ENCODE data around the gene SLC9C1. TPM values are rescaled to one million over a fixed set of nuclear protein-coding genes. Genes with fewer than 3 reads are reported as not detected.

Gene SLC9C1
- total and polyA plus RNA-seq, 2 of the 4 experiments (the other 2 are of a cell fraction): not detected

GRCh38 chr3:112149136-112149535 lies 144.9 kb downstream of the SLC9C1 start:
- no peak overlapping the region for H3K14ac ChIP-seq (replicated peaks; ENCODE audit: low read depth, low read length)
- ATAC-seq (ENCODE audit: low read depth): no peak
- BruUV-seq (replicated peaks): no TSS peak
- H3K4me2 ChIP-seq (ENCODE audit: low read depth, low read length): no peak overlapping the region
- no peak for DNase-seq
- no peaks in the 10 kb centered on the region for H3K27me3 ChIP-seq (ENCODE audit: control insufficient read depth, insufficient read depth, low read length)
- no peak overlapping the region for H2AK5ac ChIP-seq (ENCODE audit: low read depth, low read length)
- H3K56ac ChIP-seq (ENCODE audit: extremely low read depth, insufficient read depth, low read length): no peak overlapping the region
- no peaks in the 10 kb centered on the region for H3K36me3 ChIP-seq (ENCODE audit: control insufficient read depth, insufficient read depth, low read length)
- WGBS, 2 experiments (ENCODE audit: extremely low coverage in 2 of 2, insufficient read length in 1 of 2): no CpG with 5 or more reads among the region's 1 CpG
- no peak overlapping the region for H3K9ac ChIP-seq (ENCODE audit: low read depth, low read length)
- H3K9me1 ChIP-seq (ENCODE audit: insufficient read depth, low read length): no peaks in the 10 kb centered on the region
- no peak overlapping the region for H4K8ac ChIP-seq (ENCODE audit: low read depth in 2 of 2, low read length in 2 of 2)
- no peak overlapping the region for H2AK9ac ChIP-seq (replicated peaks; ENCODE audit: low read depth, low read length, poor library complexity)
- no peak overlapping the region for H4K91ac ChIP-seq (ENCODE audit: insufficient read depth, low read depth, low read length)
- no peak overlapping the region for H3K23ac ChIP-seq (ENCODE audit: low read depth, low read length)
- no peaks in the 10 kb centered on the region for H4K20me1 ChIP-seq (ENCODE audit: insufficient read depth, low read length)
- dilution Hi-C loops (cut with HindIII; ENCODE audit: low sequenced_read_pairs, unreplicated experiment): no loop called here
- H2BK15ac ChIP-seq (ENCODE audit: low read depth, low read length): no peak overlapping the region
- no peak overlapping the region for H3K4ac ChIP-seq (ENCODE audit: low read depth, low read length)
- H2BK5ac ChIP-seq (ENCODE audit: low read depth, low read length, poor library complexity, severe bottlenecking): no peak overlapping the region
- H2BK120ac ChIP-seq (ENCODE audit: low read depth, low read length): no peak overlapping the region
- H4K5ac ChIP-seq (ENCODE audit: low read depth, low read length): no peak overlapping the region
- no peaks in the 10 kb centered on the region for H3K79me1 ChIP-seq (ENCODE audit: low read depth in 1 of 2, low read length in 2 of 2)
- ChIA-PET CTCF (no interaction called here), POLR2A (ENCODE audit: unreplicated experiment) (no interaction called here)
- no peaks in the 10 kb centered on the region for H3K4me1 ChIP-seq (ENCODE audit: control insufficient read depth, insufficient read depth, low read length)
- peaks cover 5% of the 10 kb centered on the region; the same call in 1 of the 2 replicates for H3K9me3 ChIP-seq (ENCODE audit: control insufficient read depth, insufficient read depth, low read length)
- H3K27ac ChIP-seq (ENCODE audit: insufficient read depth, low read length): no peak overlapping the region
- in situ Hi-C loops (cut with MboI; ENCODE audit: low sequenced_read_pairs): loop anchor here (25.0 kb wide), 1 partner anchor 363 kb away; no protein-coding TSS in a partner anchor
- H2BK20ac ChIP-seq (ENCODE audit: low read depth, low read length): no peak overlapping the region
- H3K18ac ChIP-seq (ENCODE audit: low read depth, low read length): no peak overlapping the region
- H3K4me3 ChIP-seq (ENCODE audit: insufficient read depth, low read depth, low read length): no peak overlapping the region
- no peak overlapping the region for H2AFZ ChIP-seq (replicated peaks; ENCODE audit: low read length, poor library complexity)
- TF ChIP-seq SMC3 (IDR thresholded peaks at IDR 0.05; ENCODE audit: low read depth, low read length) (no peak), CHD1 (IDR thresholded peaks at IDR 0.05; ENCODE audit: low read depth, low read length) (no peak), BHLHE40 (IDR thresholded peaks at IDR 0.05; ENCODE audit: low read depth, low read length) (no peak), RAD21 (IDR thresholded peaks at IDR 0.05; ENCODE audit: low read length) (no peak), ELK1 (IDR thresholded peaks at IDR 0.05; ENCODE audit: borderline replicate concordance, low read depth, low read length) (no peak), USF2 (IDR thresholded peaks at IDR 0.05; ENCODE audit: low read depth, low read length) (no peak), MAZ (IDR thresholded peaks at IDR 0.05; ENCODE audit: borderline replicate concordance, low read depth, low read length) (no peak), FOS (IDR thresholded peaks at IDR 0.05; ENCODE audit: low read depth, low read length) (no peak)
- intact Hi-C loops (cut with micrococcal nuclease): no loop called here

All from IMR-90 (cell line).